ENCODE measurements around the gene TMEM232. TPM values are rescaled to one million over a fixed set of nuclear protein-coding genes. Genes with fewer than 3 reads are reported as not detected.

TMEM232 gene
- total RNA-seq, 1 experiment from 2014 or later = 0.21 TPM

DNA sequence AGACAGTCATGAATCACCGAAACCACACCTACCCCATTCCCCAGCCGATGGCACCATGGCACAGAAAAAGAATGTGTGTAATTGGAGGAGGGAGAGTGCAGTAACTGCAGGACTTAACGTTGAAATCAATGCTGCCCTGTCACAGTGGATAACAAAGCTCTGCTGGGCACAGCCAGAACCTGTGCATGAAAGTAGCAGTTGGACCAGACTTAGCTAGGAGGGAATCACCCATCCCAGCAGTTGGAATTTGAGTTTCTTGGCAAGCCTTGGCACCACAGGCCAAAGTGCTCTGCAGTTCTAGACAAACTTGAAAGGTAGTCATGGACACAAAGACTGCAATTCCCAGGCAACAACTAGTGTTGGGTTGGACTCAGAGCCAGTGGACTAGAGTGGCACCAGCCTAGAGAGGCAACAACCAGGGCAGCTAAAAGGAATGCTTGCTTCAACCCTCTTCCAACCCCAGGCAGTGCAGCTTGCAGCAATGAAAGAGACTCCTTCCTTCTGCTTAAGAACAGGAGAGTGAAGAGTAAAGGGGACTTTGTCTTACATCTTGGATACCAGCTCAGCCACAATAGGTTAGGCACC lies 19.1 kb downstream of the TMEM232 start:
- Histone ChIP-seq H3K9me3 (ENCODE audit: control insufficient read depth, insufficient read depth, low read depth, low read length) (no peaks in the 10 kb centered on the region), H3K36me3 (ENCODE audit: control insufficient read depth, insufficient read depth, low read length) (no peaks in the 10 kb centered on the region), H3K4me1 (ENCODE audit: control insufficient read depth, insufficient read depth, low read length) (no peaks in the 10 kb centered on the region), H3K4me3 (ENCODE audit: low read depth in 2 of 2, low read length in 2 of 2) (no peak overlapping the region), H3K27me3 (ENCODE audit: control insufficient read depth, insufficient read depth, low read length) (no peaks in the 10 kb centered on the region), H3K27ac (ENCODE audit: low read length) (no peak overlapping the region)
- DNase-seq (ENCODE audit: low read depth, low spot score) = no peak
- CTCF ChIA-PET = interaction anchor here (0.5 kb wide), 1 partner anchor 48 kb away, joined by 3 read pairs; no protein-coding TSS in a partner anchor
- ATAC-seq = no peak
- in situ Hi-C loops (cut with HindIII; ENCODE audit: low pct_unique_long_range_greater_than_20kb, low sequenced_read_pairs) (no loop called here), intact Hi-C loops (cut with micrococcal nuclease; ENCODE audit: unreplicated experiment) (no loop called here)
- POLR2A ChIA-PET = no interaction called here
- TF ChIP-seq SIN3A (IDR thresholded peaks at IDR 0.05; ENCODE audit: borderline replicate concordance, insufficient read depth, low read depth, low read length) (no peak), REST (IDR thresholded peaks at IDR 0.05; ENCODE audit: insufficient read depth in 1 of 2, low read depth in 2 of 2, low read length in 1 of 2) (no peak), CTCF (IDR thresholded peaks at IDR 0.05) (no peak), TCF7L2 (IDR thresholded peaks at IDR 0.05; ENCODE audit: low read depth, low read length) (no peak), POLR2AphosphoS5 (IDR thresholded peaks at IDR 0.05; ENCODE audit: low read depth, low read length) (no peak)
- BruUV-seq (replicated peaks) = no TSS peak

GRCh38 chr5:110705349-110705748 lies 21.1 kb downstream of the TMEM232 start:
- intact Hi-C loops (cut with micrococcal nuclease; ENCODE audit: unreplicated experiment) = no loop called here

More at GRCh38 chr5:110705349-110705748, 21.1 kb downstream of the TMEM232 start:
- no TSS peak for BruUV-seq (replicated peaks)
- DNase-seq (ENCODE audit: low read depth, low spot score) = no peak
- H3K36me3 ChIP-seq (ENCODE audit: control insufficient read depth, insufficient read depth, low read length) = no peaks in the 10 kb centered on the region
- no peak for ATAC-seq
- ChIA-PET CTCF (no interaction called here), POLR2A (no interaction called here)
- no peaks in the 10 kb centered on the region for H3K4me1 ChIP-seq (ENCODE audit: control insufficient read depth, insufficient read depth, low read length)
- in situ Hi-C loops (cut with HindIII; ENCODE audit: low pct_unique_long_range_greater_than_20kb, low sequenced_read_pairs) = no loop called here
- H3K27me3 ChIP-seq (ENCODE audit: control insufficient read depth, insufficient read depth, low read length) = no peaks in the 10 kb centered on the region
- no peak overlapping the region for H3K4me3 ChIP-seq (ENCODE audit: low read depth in 2 of 2, low read length in 2 of 2)
- no peaks in the 10 kb centered on the region for H3K9me3 ChIP-seq (ENCODE audit: control insufficient read depth, insufficient read depth, low read depth, low read length)
- TF ChIP-seq CTCF (IDR thresholded peaks at IDR 0.05) (no peak), SIN3A (IDR thresholded peaks at IDR 0.05; ENCODE audit: borderline replicate concordance, insufficient read depth, low read depth, low read length) (no peak), POLR2AphosphoS5 (IDR thresholded peaks at IDR 0.05; ENCODE audit: low read depth, low read length) (no peak), TCF7L2 (IDR thresholded peaks at IDR 0.05; ENCODE audit: low read depth, low read length) (no peak), REST (IDR thresholded peaks at IDR 0.05; ENCODE audit: insufficient read depth in 1 of 2, low read depth in 2 of 2, low read length in 1 of 2) (no peak)
- H3K27ac ChIP-seq (ENCODE audit: low read length) = no peak overlapping the region

All from Panc1 (cell line).